Hindlimb muscle (tissue), 1 donor: ENCODE results near the gene ISCU. TPM values are rescaled to one million over a fixed set of nuclear protein-coding genes. Genes with fewer than 3 reads are reported as not detected.
A peak's percentile ranks its signal among the peaks of the same experiment; 100 is the strongest.

Experiments used
- DNase-seq: peaks from one replicate; pipeline ENCODE4 v3.0.0-alpha.2; 2013
- polyA plus RNA-seq: library from polyadenylated mRNA; unstranded; fragments of 120-200 nt; gene quantifications from one replicate; pipeline ENCODE4 v1.2.1, GENCODE V29; 2013; ENCODE audit not compliant: insufficient read length

The ISCU gene
- polyA plus RNA-seq, 1 donor, result 83.7 TPM

GRCh38 chr12:108591267-108591980 is 29.0 kb downstream of the ISCU start:
- no peak for DNase-seq

DNA sequence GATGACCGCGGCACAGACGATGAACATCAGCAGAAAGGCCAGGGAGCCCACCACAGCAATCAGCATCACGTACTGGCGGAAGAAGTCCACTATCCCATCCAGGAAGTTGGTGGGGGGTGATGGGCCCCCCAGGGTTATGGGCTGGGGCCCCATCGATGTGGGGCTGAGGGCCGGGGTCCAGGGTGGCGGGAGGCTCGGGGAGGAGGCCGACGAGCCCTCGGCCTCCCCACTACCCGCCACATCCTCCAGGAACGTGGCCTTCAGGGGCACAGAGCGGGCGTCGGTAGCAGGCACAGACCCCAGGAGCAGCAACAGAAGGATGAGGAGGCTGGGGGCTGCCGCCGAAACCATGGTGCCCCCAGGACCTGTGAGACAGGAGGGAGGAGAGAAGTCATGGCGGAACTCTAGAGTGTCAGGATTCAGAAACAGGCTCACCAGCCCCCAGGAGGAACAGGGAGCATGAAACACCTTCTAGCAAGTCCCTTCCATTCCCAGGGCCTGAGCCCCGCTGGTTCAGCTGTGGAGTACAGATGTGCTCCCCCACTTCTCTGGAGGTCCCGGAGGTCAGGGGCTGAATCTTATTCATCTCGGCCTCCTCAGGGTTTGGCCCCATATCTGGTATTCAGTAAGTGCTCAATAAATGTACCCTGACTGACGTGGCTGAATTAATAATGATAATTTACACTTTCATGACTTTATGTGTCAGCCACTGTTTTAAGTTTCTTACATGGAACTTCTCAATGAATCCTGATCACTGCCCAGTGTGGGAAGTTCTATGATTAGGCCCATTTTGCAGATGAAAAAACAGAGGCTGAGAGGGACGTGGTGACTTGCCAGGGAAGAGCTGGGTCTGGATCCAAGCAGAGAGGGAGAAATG is 29.9 kb downstream of the ISCU start:
- DNase-seq, result no peak

GRCh38 chr12:108594323-108594903 is 32.0 kb downstream of the ISCU start:
- DNase-seq, result no peak

- no peak for DNase-seq
Observed at GRCh38 chr12:108594960-108595710, 32.7 kb downstream of the ISCU start.

DNA sequence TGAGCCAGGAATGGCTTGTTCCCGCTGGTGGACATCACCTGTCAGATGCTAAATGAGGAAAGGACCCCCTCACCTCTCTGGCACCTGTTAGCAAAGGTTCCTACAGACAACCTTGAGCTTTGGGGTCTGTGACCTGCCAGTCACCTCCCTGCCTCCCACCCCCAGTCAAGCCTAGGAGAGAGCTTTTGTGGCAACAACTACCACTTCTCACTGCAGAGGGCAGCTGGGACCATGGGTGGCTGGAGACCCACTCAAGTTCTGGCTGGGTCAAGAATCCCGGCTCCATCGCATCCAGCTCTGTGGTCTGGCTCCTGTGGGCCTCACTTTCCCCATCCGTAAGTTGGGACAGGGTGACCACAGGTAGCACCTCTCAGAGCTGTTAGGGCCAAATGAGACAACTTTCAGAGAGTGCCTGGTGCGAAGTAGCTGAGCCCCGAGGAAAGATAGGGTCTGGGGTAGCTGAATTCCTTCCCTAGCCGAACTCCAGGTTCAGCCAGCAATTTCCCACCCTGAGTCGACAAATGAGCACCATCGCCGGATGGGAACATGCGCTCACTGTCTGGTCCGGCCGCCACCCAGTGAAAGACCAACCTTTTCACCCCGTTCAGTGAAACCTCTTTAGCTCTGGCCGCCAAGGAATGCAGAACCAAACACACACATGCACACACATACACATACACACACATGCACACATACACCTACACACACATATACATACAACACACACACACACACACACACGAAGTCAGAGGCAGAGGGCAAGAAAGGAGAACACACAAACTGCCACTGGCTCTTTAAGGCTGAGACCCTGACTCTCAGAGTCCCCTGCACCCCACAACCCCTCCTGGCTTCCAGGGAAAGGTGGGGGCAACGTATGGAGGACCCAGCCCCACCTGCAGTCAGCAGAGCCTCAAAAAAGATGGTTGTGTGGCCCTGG is 33.6 kb downstream of the ISCU start:
- no peak for DNase-seq

GRCh38 chr12:108596854-108597558 is 34.6 kb downstream of the ISCU start:
- DNase-seq, result no peak

DNA sequence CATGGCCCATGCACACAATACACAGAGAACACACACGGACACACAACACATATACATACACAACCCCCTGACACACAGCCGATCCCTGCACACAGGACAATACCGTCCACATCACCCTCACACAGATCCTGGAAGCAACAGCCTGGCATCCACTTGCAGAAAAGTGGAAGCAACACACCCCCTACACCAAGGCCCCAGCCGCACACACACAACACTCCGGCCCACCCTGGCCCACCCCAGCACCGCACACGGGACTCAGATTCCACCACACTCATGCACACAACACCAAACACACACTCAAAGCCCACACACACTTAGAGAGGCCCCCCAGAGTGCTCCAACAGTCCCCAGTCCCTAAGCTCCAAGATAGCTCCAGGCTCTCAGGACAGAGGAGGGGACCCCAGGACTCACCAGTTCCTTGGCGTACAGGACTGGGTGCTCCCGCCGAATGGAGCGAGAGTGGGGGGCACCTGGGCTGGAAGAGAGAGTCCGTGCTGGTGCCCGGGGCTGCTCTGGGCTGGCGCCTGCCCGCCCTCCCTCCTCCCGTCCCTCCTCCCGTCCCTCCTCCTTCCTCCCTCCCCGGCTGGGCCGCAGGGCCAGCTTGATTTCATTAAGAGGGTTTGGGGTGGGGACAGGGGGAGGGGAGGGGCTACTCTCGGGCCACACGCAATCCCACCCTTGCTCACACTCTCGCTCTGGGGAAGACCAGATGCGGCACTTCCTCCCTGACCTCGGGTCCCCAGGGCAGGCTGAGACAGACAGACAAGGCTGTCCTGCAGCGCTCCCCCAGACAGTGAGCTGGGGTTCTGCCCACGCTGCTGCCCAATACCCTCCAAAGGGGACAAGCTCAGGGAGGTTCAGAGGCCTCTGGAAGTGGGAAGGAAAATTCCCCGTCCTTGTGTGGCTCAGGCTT is 35.4 kb downstream of the ISCU start, which contains the start of gene TMEM119:
Gene TMEM119 (minus strand): TSS at position 526 of the 913 bp plus-strand sequence. CDS start 5,701 bp downstream, outside the sequence.
- peak; percentile 75 for DNase-seq

DNA sequence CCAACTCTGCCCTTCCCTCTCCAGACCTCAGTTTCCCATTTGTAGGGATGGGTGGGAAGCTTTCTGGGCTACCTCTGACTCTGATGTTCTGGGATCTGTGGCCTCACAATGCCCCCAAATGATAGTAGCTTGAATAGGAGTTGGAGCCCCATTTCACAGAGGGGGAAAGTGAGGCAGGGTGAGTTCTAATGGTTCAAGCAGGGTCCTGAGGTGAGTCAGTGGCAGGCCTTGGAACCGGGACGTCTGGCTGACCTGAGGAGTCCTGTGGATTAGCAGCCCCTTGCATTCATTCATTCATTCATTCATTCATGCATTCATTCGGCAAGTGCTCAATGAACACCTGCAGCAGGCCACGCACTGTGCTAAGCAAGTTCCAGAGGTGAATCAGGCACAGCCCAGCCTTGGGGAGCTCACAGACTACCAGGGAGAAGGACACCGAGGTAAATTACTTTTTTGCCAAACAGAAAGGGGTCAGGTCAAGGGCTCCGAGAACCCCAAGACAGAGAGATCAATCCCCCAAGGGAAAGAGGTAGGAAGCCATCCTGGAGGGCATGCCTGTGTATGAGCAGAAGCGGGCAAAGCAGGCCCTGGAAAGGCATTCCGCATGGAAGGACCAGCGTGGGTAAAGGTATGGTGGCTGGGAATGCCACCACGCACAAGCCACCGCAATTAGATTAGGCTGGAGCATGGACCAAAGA is 36.3 kb downstream of the ISCU start:
- DNase-seq, result no peak

- no peak for DNase-seq
Observed at GRCh38 chr12:108599541-108599940, 37.1 kb downstream of the ISCU start.

DNA sequence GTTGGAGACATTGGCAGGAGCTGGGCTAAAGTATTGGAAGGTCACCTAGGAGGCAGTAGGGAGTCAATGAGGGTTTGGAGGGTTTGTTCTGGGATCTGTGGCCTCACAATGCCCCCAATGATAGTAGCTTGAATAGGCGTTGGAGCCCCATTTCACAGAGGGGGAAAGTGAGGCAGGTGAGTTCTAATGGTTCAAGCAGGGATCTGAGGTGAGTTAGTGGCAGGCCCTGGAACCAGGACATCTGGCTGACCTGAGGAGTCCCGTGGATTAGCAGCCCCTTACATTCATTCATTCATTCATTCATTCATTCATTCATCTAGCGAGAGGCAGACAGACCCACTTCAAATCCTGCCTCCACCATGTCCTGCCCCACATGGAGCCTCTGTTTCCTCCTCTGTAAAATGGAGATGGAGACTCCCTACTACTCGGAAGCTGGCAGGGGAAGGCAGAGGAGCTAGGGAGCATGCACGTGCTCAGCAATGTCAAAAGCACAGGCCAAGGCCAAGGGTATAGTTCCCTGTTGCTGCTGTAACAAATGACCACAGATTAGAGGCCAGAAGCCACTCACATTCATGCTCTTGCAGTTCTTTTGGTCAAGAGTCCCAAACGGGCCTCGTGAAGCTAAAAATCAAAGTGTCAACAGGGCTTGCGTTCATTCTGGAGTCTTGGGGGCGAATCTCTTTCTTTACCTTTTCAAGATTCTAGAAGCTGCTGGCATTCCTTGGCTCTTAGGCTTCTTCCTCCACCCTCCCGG is 37.7 kb downstream of the ISCU start:
- no peak for DNase-seq

DNA sequence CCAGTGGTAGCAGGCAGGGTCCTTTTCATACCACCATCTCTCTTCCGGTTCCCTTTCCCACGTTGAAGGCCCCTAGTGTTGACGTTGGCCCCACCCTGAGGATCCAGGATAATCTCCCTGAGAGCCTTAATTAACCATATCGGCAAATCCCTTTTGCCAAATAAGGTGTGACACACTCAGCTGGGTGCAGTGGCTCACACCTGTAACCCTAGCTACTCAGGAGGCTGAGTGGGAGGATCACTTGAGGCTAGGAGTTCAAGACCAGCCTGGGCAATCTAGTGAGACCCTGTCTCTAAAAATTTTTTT is 38.3 kb downstream of the ISCU start:
- DNase-seq, result no peak

DNA sequence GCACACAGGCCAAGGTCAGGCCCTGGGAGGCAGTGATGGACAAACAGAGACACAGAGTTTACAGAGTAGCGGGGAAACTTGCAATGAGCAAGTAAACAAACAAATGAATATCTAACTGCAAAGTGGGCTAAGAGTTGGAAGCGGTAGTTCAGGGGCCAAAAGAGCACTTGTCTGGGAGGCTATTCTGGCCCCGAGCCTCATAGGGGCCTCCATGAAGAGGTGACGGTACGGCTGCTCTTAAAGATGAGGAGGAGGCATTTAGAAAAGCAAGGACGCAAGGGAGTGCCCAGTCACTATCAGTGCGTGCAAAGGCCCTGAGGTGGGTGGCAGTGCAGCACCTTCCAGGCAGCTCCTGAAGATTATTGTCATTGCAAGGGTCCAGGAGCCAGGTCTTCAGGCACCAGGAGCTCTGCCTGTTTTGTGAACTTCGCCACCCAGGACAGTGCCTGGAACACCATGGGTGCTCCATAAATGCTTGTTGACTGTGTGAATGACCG is 39.9 kb downstream of the ISCU start:
- DNase-seq, result no peak

- DNase-seq, result no peak
Observed at GRCh38 chr12:108602976-108603704, 40.7 kb downstream of the ISCU start.

- no peak for DNase-seq
Observed at GRCh38 chr12:108603743-108604142, 41.3 kb downstream of the ISCU start.

DNA sequence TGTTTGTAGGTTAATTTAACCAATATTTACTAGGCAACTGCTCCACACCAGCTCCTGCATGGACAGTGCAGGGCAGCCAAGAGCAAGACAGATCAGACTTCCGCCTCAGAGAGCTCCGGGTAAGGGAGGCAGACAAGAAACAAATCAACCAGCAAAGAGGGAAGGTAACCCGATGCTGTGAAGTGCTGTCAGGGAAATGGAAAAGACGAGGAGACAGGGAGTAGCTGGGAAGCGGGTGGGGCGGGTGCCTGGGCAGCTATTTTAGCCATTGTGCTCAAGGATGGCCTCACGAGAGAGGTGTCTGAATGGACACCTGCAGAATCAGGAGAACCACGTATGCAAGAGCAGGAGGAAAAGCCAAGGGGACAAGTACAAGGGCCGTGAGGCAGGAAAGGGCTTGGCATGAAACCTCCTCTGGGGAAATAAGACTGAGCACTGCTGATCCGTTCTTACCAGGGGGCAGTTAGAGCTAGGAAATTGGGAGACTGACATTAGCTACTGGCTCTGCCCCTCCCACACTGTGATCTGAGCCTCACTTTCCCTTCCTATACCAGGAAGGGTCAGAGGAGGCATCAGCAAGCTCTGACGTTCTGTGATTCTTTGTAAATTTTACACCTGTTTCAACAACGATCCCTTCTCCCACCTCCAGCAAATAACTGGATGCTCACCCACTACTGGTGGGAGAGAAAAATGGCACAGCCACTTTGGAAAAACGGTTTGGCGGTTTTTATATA is 42.0 kb downstream of the ISCU start:
- no peak for DNase-seq

GRCh38 chr12:108605000-108605689 is 42.7 kb downstream of the ISCU start:
- no peak for DNase-seq
